ENCODE measurements around the gene POLN. TPM values are rescaled to one million over a fixed set of nuclear protein-coding genes. Genes with fewer than 3 reads are reported as not detected.

POLN gene
- total and polyA plus RNA-seq, 2 donors, result 1.1 to 2.9 TPM

GRCh38 chr4:2285613-2286381, 43.9 kb upstream of the POLN start:
- no peaks in the 10 kb centered on the region for H3K36me3 ChIP-seq (ENCODE audit: control insufficient read depth in 2 of 2, insufficient read depth in 2 of 2, low read length in 1 of 2)
- H3K4me3 ChIP-seq (ENCODE audit: low read length in 2 of 2), result no peak overlapping the region
- 96% methylated on average over 27 of the region's 27 CpGs for WGBS
- no peak overlapping the region for H3K27ac ChIP-seq (ENCODE audit: low read depth in 1 of 2, low read length in 1 of 2)
- peaks cover 45 to 89% of the 10 kb centered on the region in 2 donors for H3K4me1 ChIP-seq (ENCODE audit: control insufficient read depth in 2 of 2, insufficient read depth in 2 of 2, low read length in 2 of 2)
- H3K27me3 ChIP-seq (ENCODE audit: control insufficient read depth in 2 of 2, insufficient read depth in 1 of 2, low read length in 1 of 2), result no peaks in the 10 kb centered on the region
- peaks cover 0 to 7% of the 10 kb centered on the region in 2 donors for H3K9me3 ChIP-seq (ENCODE audit: control insufficient read depth in 2 of 2, insufficient read depth in 1 of 2, low read length in 1 of 2)
- no peak for DNase-seq (ENCODE audit: low read depth in 6 of 9, low spot score in 9 of 9)

GRCh38 chr4:2284934-2285612, 43.2 kb upstream of the POLN start:
- no peaks in the 10 kb centered on the region for H3K27me3 ChIP-seq (ENCODE audit: control insufficient read depth in 2 of 2, insufficient read depth in 1 of 2, low read length in 1 of 2)
- H3K27ac ChIP-seq (ENCODE audit: low read depth in 1 of 2, low read length in 1 of 2), result no peak overlapping the region
- no peak for DNase-seq (ENCODE audit: low read depth in 6 of 9, low spot score in 9 of 9)
- 80% methylated on average over 15 of the region's 15 CpGs for WGBS
- H3K4me3 ChIP-seq (ENCODE audit: low read length in 2 of 2), result no peak overlapping the region
- H3K9me3 ChIP-seq (ENCODE audit: control insufficient read depth in 2 of 2, insufficient read depth in 1 of 2, low read length in 1 of 2), result peaks cover 0 to 3% of the 10 kb centered on the region in 2 donors
- no peaks in the 10 kb centered on the region for H3K36me3 ChIP-seq (ENCODE audit: control insufficient read depth in 2 of 2, insufficient read depth in 2 of 2, low read length in 1 of 2)
- H3K4me1 ChIP-seq (ENCODE audit: control insufficient read depth in 2 of 2, insufficient read depth in 2 of 2, low read length in 2 of 2), result peaks cover 41 to 89% of the 10 kb centered on the region in 2 donors

GRCh38 chr4:2284161-2284933, 42.4 kb upstream of the POLN start:
- Histone ChIP-seq H3K27ac (ENCODE audit: low read depth in 1 of 2, low read length in 1 of 2) (peak overlapping the region in 1 of 2 donors; percentile 0), H3K36me3 (ENCODE audit: control insufficient read depth in 2 of 2, insufficient read depth in 2 of 2, low read length in 1 of 2) (no peaks in the 10 kb centered on the region), H3K4me3 (ENCODE audit: low read length in 2 of 2) (no peak overlapping the region), H3K9me3 (ENCODE audit: control insufficient read depth in 2 of 2, insufficient read depth in 1 of 2, low read length in 1 of 2) (peaks cover 0 to 3% of the 10 kb centered on the region in 2 donors), H3K27me3 (ENCODE audit: control insufficient read depth in 2 of 2, insufficient read depth in 1 of 2, low read length in 1 of 2) (no peaks in the 10 kb centered on the region), H3K4me1 (ENCODE audit: control insufficient read depth in 2 of 2, insufficient read depth in 2 of 2, low read length in 2 of 2) (peaks cover 38 to 83% of the 10 kb centered on the region in 2 donors)
- DNase-seq (ENCODE audit: low read depth in 6 of 9, low spot score in 9 of 9), result no peak
- 97% methylated on average over 23 of the region's 23 CpGs for WGBS

- no peak for DNase-seq (ENCODE audit: low read depth in 6 of 9, low spot score in 9 of 9)
- WGBS, result 97% methylated on average over 3 of the region's 3 CpGs
- peak overlapping the region; percentile 22 to 100 for H3K27ac ChIP-seq (ENCODE audit: low read depth in 1 of 2, low read length in 1 of 2)
- H3K36me3 ChIP-seq (ENCODE audit: control insufficient read depth in 2 of 2, insufficient read depth in 2 of 2, low read length in 1 of 2), result no peaks in the 10 kb centered on the region
- H3K27me3 ChIP-seq (ENCODE audit: control insufficient read depth in 2 of 2, insufficient read depth in 1 of 2, low read length in 1 of 2), result no peaks in the 10 kb centered on the region
- H3K9me3 ChIP-seq (ENCODE audit: control insufficient read depth in 2 of 2, insufficient read depth in 1 of 2, low read length in 1 of 2), result peaks cover 0 to 3% of the 10 kb centered on the region in 2 donors
- peaks cover 36 to 76% of the 10 kb centered on the region in 2 donors for H3K4me1 ChIP-seq (ENCODE audit: control insufficient read depth in 2 of 2, insufficient read depth in 2 of 2, low read length in 2 of 2)
- no peak overlapping the region for H3K4me3 ChIP-seq (ENCODE audit: low read length in 2 of 2)
Observed at GRCh38 chr4:2283199-2283711, 41.3 kb upstream of the POLN start.

GRCh38 chr4:2281575-2282343, 39.8 kb upstream of the POLN start:
- Histone ChIP-seq H3K9me3 (ENCODE audit: control insufficient read depth in 2 of 2, insufficient read depth in 1 of 2, low read length in 1 of 2) (peaks cover 0 to 3% of the 10 kb centered on the region in 2 donors), H3K27me3 (ENCODE audit: control insufficient read depth in 2 of 2, insufficient read depth in 1 of 2, low read length in 1 of 2) (no peaks in the 10 kb centered on the region), H3K36me3 (ENCODE audit: control insufficient read depth in 2 of 2, insufficient read depth in 2 of 2, low read length in 1 of 2) (no peaks in the 10 kb centered on the region), H3K27ac (ENCODE audit: low read depth in 1 of 2, low read length in 1 of 2) (peak overlapping the region; percentile 97 to 100), H3K4me1 (ENCODE audit: control insufficient read depth in 2 of 2, insufficient read depth in 2 of 2, low read length in 2 of 2) (peaks cover 36 to 64% of the 10 kb centered on the region in 2 donors), H3K4me3 (ENCODE audit: low read length in 2 of 2) (peak overlapping the region; percentile 2)
- peak; percentile 74 to 97 (median 88) for DNase-seq (ENCODE audit: low read depth in 6 of 9, low spot score in 9 of 9)
- 18% methylated on average over 10 of the region's 10 CpGs for WGBS

GRCh38 chr4:2280531-2281300, 38.8 kb upstream of the POLN start:
- H3K9me3 ChIP-seq (ENCODE audit: control insufficient read depth in 2 of 2, insufficient read depth in 1 of 2, low read length in 1 of 2), result peaks cover 0 to 3% of the 10 kb centered on the region in 2 donors
- H3K4me3 ChIP-seq (ENCODE audit: low read length in 2 of 2), result no peak overlapping the region
- DNase-seq (ENCODE audit: low read depth in 6 of 9, low spot score in 9 of 9), result peak in 1 of 9 donors; percentile 35
- WGBS, result 94% methylated on average over 13 of the region's 13 CpGs
- peak overlapping the region; percentile 97 to 100 for H3K27ac ChIP-seq (ENCODE audit: low read depth in 1 of 2, low read length in 1 of 2)
- no peaks in the 10 kb centered on the region for H3K36me3 ChIP-seq (ENCODE audit: control insufficient read depth in 2 of 2, insufficient read depth in 2 of 2, low read length in 1 of 2)
- H3K27me3 ChIP-seq (ENCODE audit: control insufficient read depth in 2 of 2, insufficient read depth in 1 of 2, low read length in 1 of 2), result no peaks in the 10 kb centered on the region
- peaks cover 36 to 56% of the 10 kb centered on the region in 2 donors for H3K4me1 ChIP-seq (ENCODE audit: control insufficient read depth in 2 of 2, insufficient read depth in 2 of 2, low read length in 2 of 2)

GRCh38 chr4:2277956-2278355, 36.0 kb upstream of the POLN start:
- Histone ChIP-seq H3K27me3 (ENCODE audit: control insufficient read depth in 2 of 2, insufficient read depth in 1 of 2, low read length in 1 of 2) (no peaks in the 10 kb centered on the region), H3K4me1 (ENCODE audit: control insufficient read depth in 2 of 2, insufficient read depth in 2 of 2, low read length in 2 of 2) (peaks cover 23 to 37% of the 10 kb centered on the region in 2 donors), H3K36me3 (ENCODE audit: control insufficient read depth in 2 of 2, insufficient read depth in 2 of 2, low read length in 1 of 2) (no peaks in the 10 kb centered on the region), H3K4me3 (ENCODE audit: low read length in 2 of 2) (no peak overlapping the region), H3K9me3 (ENCODE audit: control insufficient read depth in 2 of 2, insufficient read depth in 1 of 2, low read length in 1 of 2) (peaks cover 0 to 3% of the 10 kb centered on the region in 2 donors), H3K27ac (ENCODE audit: low read depth in 1 of 2, low read length in 1 of 2) (no peak overlapping the region)
- no peak for DNase-seq (ENCODE audit: low read depth in 6 of 9, low spot score in 9 of 9)
- whole genome bisulfite sequencing, result 99% methylated on average over 9 of the region's 9 CpGs

Measured in thymus (tissue), 11 donors.